H9 (cell line): ENCODE measurements around the gene SMARCD3. TPM values are rescaled to one million over a fixed set of nuclear protein-coding genes. Genes with fewer than 3 reads are reported as not detected.

ENCODE experiments used
- DNase-seq: peaks from one replicate; pipeline ENCODE4 v3.0.0-alpha.2; 2017
- H2AFZ ChIP-seq: one replicate; pipeline ENCODE4 v1.6.1; 2013; ENCODE audit warnings: mild to moderate bottlenecking, low read length, control low read depth, moderate library complexity
- H2AK5ac ChIP-seq: 2 replicates; pipeline ENCODE4 v1.6.1; 2013; ENCODE audit warnings: low read length, control low read depth, mixed read lengths; ENCODE audit not compliant: insufficient read length
- H2BK120ac ChIP-seq: one replicate; pipeline ENCODE4 v1.6.1; 2013; ENCODE audit warnings: low read depth, mild to moderate bottlenecking, low read length, control low read depth, inconsistent platforms; ENCODE audit not compliant: poor library complexity, severe bottlenecking
- H2BK12ac ChIP-seq: 2 replicates; pipeline ENCODE4 v1.6.1; 2013; ENCODE audit warnings: low read length, control low read depth, mixed read lengths, low read depth; ENCODE audit not compliant: insufficient read length
- H2BK15ac ChIP-seq: 2 replicates; pipeline ENCODE4 v1.6.1; 2013; ENCODE audit warnings: low read depth, low read length, control low read depth
- H2BK20ac ChIP-seq: one replicate; pipeline ENCODE4 v1.6.1; 2013; ENCODE audit warnings: low read depth, mild to moderate bottlenecking, low read length, control low read depth, inconsistent platforms; ENCODE audit not compliant: poor library complexity, severe bottlenecking
- H2BK5ac ChIP-seq: 2 replicates; pipeline ENCODE4 v1.6.1; 2013; ENCODE audit warnings: low read length, control low read depth, mixed read lengths; ENCODE audit not compliant: insufficient read length
- H3K14ac ChIP-seq: 2 replicates; pipeline ENCODE4 v1.6.1; 2013; ENCODE audit warnings: low read length, control low read depth; ENCODE audit not compliant: insufficient read depth
- H3K18ac ChIP-seq: 2 replicates; pipeline ENCODE4 v1.6.1; 2013; ENCODE audit warnings: low read depth, mild to moderate bottlenecking, mixed read lengths, low read length, control low read depth; ENCODE audit not compliant: insufficient read length
- H3K23ac ChIP-seq: 2 replicates; pipeline ENCODE4 v1.6.1; 2013; ENCODE audit warnings: low read length, control low read depth, mixed read lengths, low read depth; ENCODE audit not compliant: insufficient read length
- H3K23me2 ChIP-seq: 2 replicates; pipeline ENCODE4 v1.6.1; 2013; ENCODE audit warnings: low read depth, mild to moderate bottlenecking, mixed read lengths, low read length, control low read depth; ENCODE audit not compliant: insufficient read length, poor library complexity, severe bottlenecking
- H3K27ac ChIP-seq: 2 replicates; pipeline ENCODE4 v1.5.1; 2013; ENCODE audit warnings: low read length, control low read depth, mixed read lengths, low read depth; ENCODE audit not compliant: insufficient read length
- H3K27me3 ChIP-seq: 2 replicates; pipeline ENCODE4 v1.6.1; 2013; ENCODE audit warnings: low read length, control low read depth, inconsistent platforms; ENCODE audit not compliant: insufficient read depth
- H3K4ac ChIP-seq: 2 replicates; pipeline ENCODE4 v1.6.1; 2013; ENCODE audit warnings: low read depth, mild to moderate bottlenecking, control low read depth, inconsistent platforms, low read length, moderate library complexity
- H3K4me1 ChIP-seq: 2 replicates; pipeline ENCODE4 v1.6.1; 2013; ENCODE audit warnings: low read length, control low read depth, inconsistent platforms; ENCODE audit not compliant: insufficient read depth
- H3K4me2 ChIP-seq: 2 replicates; pipeline ENCODE4 v1.6.1; 2013; ENCODE audit warnings: low read length, control low read depth, mixed read lengths; ENCODE audit not compliant: insufficient read length, insufficient read depth
- H3K56ac ChIP-seq: 2 replicates; pipeline ENCODE4 v1.6.1; 2013; ENCODE audit warnings: low read depth, mild to moderate bottlenecking, mixed read lengths, low read length, control low read depth; ENCODE audit not compliant: insufficient read length
- H3K79me1 ChIP-seq: 2 replicates; pipeline ENCODE4 v1.6.1; 2013; ENCODE audit warnings: low read depth, mild to moderate bottlenecking, moderate library complexity, low read length, control low read depth, inconsistent platforms; ENCODE audit not compliant: insufficient read depth, poor library complexity, severe bottlenecking
- H3K79me2 ChIP-seq: 2 replicates; pipeline ENCODE4 v1.6.1; 2013; ENCODE audit warnings: low read length, control low read depth, inconsistent platforms; ENCODE audit not compliant: insufficient read depth
- H3K9ac ChIP-seq: 2 replicates; pipeline ENCODE4 v1.6.1; 2013; ENCODE audit warnings: low read length, control low read depth, mixed read lengths; ENCODE audit not compliant: insufficient read length; ENCODE audit errors: extremely low read depth
- H3K9me3 ChIP-seq: one replicate; pipeline ENCODE4 v1.6.1; 2013; ENCODE audit warnings: low read depth, low read length, inconsistent platforms; ENCODE audit not compliant: control insufficient read depth
- H3T11ph ChIP-seq: one replicate; pipeline ENCODE4 v1.6.1; 2013; ENCODE audit warnings: mild to moderate bottlenecking, low read length, control low read depth, inconsistent platforms
- H4K20me1 ChIP-seq: one replicate; pipeline ENCODE4 v1.6.1; 2013; ENCODE audit not compliant: control insufficient read depth, insufficient read length, insufficient read depth
- H4K5ac ChIP-seq: 2 replicates; pipeline ENCODE4 v1.6.1; 2013; ENCODE audit warnings: low read depth, mild to moderate bottlenecking, mixed read lengths, low read length, control low read depth; ENCODE audit not compliant: insufficient read length
- H4K8ac ChIP-seq: replicated peaks from 2 replicates; pipeline ENCODE4 v1.6.1; 2013; ENCODE audit warnings: low read length, control low read depth, mixed read lengths, low read depth; ENCODE audit not compliant: insufficient read length
- H4K91ac ChIP-seq: 2 replicates; pipeline ENCODE4 v1.6.1; 2013; ENCODE audit warnings: low read depth, mild to moderate bottlenecking, moderate library complexity, mixed read lengths, low read length, control low read depth; ENCODE audit not compliant: insufficient read length
- H3K27ac Mint-ChIP-seq, 3 experiments: 2 replicates in 2 of 3; 3 replicates in 1 of 3; pipeline ENCODE4 v1.8.0; 2020 to 2021; ENCODE audit warnings: mixed read lengths in 3 of 3, mild to moderate bottlenecking in 1 of 3, moderate library complexity in 1 of 3
- H3K27me3 Mint-ChIP-seq: 2 replicates; pipeline ENCODE4 v1.8.0; 2021; ENCODE audit warnings: low read depth, mild to moderate bottlenecking, moderate library complexity, mixed read lengths
- H3K36me3 Mint-ChIP-seq, 3 experiments: 2 replicates in 2 of 3; 3 replicates in 1 of 3; pipeline ENCODE4 v1.8.0; 2020 to 2021; ENCODE audit warnings: low read depth in 3 of 3, mixed read lengths in 3 of 3; ENCODE audit not compliant: insufficient read depth in 1 of 3
- H3K4me1 Mint-ChIP-seq, 2 experiments: 2 replicates each; pipeline ENCODE4 v1.8.0; 2020; ENCODE audit warnings: mixed read lengths in 2 of 2
- H3K4me3 Mint-ChIP-seq, 2 experiments: 2 replicates in 1 of 2; 3 replicates in 1 of 2; pipeline ENCODE4 v1.8.0; 2020 to 2021; ENCODE audit warnings: mild to moderate bottlenecking in 2 of 2, mixed read lengths in 2 of 2, moderate library complexity in 1 of 2
- H3K9me3 Mint-ChIP-seq, 2 experiments: 2 replicates in 1 of 2; 3 replicates in 1 of 2; pipeline ENCODE4 v1.8.0; 2020; ENCODE audit warnings: mild to moderate bottlenecking in 2 of 2, mixed read lengths in 2 of 2, moderate library complexity in 1 of 2
- WGBS: extraction: QIAGEN DNeasy Blood & Tissue Kit; methylation state at CpG from one replicate; pipeline ENCODE4 v1.1.7; 2013; ENCODE audit warnings: missing lambda C conversion rate, low lambda C conversion rate, mixed read lengths; ENCODE audit not compliant: insufficient read length; ENCODE audit errors: extremely low coverage; 5-methylcytosine and 5-hydroxymethylcytosine counted together
- total RNA-seq: library from RNA; stranded (reverse); gene quantifications from 2 replicates; pipeline ENCODE4 v1.2.1, GENCODE V29; 2021
- TF ChIP-seq, protein P1 (sequence below): fragments of 200-600 bp; sonication (generic); conservative IDR thresholded peaks from 3 replicates; pipeline ENCODE4 v1.8.0; 2021; ENCODE audit warnings: antibody characterized with exemption, mild to moderate bottlenecking

SMARCD3 gene
- total RNA-seq, 1 experiment from 2014 or later, result 5.0 TPM

DNA sequence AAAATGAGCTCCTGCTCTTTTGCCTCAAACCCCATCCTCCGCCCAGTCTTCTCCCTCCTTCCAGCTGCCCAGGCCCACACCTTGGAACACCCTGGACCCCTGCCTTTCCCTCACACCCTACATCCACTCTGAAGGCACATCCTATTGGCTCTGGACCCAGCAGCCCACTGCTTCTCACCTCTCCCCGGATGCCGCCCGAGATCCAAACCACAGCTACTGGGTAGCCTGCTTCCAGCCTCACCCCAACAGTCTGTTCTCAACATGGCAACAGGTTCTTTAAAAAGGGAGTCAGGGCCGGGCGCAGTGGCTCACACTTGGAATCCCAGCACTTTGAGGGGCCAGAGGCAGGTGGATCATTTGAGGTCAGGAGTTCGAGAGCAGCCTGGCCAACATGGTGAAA is 9.5 kb upstream of the SMARCD3 start:
- Mint-ChIP-seq H3K4me3 (no peak overlapping the region), H3K27me3 (peaks cover 90% of the 10 kb centered on the region), H3K36me3 (no peaks in the 10 kb centered on the region; a peak in 1 of 7 replicates), H3K9me3 (no peaks in the 10 kb centered on the region; a peak in 1 of 5 replicates), H3K4me1 (peaks cover 9 to 27% of the 10 kb centered on the region in 2 experiments), H3K27ac (no peak overlapping the region; a peak in 1 of 7 replicates)
- Histone ChIP-seq H3K4ac (no peak overlapping the region), H2AK5ac (no peak overlapping the region), H4K20me1 (no peaks in the 10 kb centered on the region), H3K4me1 (peaks cover 3% of the 10 kb centered on the region; the same call in 1 of the 2 replicates), H2BK120ac (no peak overlapping the region), H3K79me1 (no peaks in the 10 kb centered on the region), H3K9ac (no peak overlapping the region), H4K8ac (no peak overlapping the region), H2AFZ (no peak overlapping the region), H4K5ac (no peak overlapping the region), H3K23ac (no peak overlapping the region), H3K18ac (no peak overlapping the region), H3K9me3 (no peaks in the 10 kb centered on the region), H3K14ac (no peak overlapping the region), H3T11ph (no peak overlapping the region), H3K56ac (no peak overlapping the region), H2BK15ac (no peak overlapping the region), H2BK20ac (no peak overlapping the region), H3K4me2 (no peak overlapping the region), H2BK12ac (no peak overlapping the region), H3K27me3 (no peaks in the 10 kb centered on the region; the same call in 1 of the 2 replicates), H4K91ac (no peak overlapping the region), H3K23me2 (peaks cover under 1% of the 10 kb centered on the region), H3K27ac (no peak overlapping the region), H2BK5ac (no peak overlapping the region), H3K79me2 (no peaks in the 10 kb centered on the region)
- TF ChIP-seq, protein P1, sequence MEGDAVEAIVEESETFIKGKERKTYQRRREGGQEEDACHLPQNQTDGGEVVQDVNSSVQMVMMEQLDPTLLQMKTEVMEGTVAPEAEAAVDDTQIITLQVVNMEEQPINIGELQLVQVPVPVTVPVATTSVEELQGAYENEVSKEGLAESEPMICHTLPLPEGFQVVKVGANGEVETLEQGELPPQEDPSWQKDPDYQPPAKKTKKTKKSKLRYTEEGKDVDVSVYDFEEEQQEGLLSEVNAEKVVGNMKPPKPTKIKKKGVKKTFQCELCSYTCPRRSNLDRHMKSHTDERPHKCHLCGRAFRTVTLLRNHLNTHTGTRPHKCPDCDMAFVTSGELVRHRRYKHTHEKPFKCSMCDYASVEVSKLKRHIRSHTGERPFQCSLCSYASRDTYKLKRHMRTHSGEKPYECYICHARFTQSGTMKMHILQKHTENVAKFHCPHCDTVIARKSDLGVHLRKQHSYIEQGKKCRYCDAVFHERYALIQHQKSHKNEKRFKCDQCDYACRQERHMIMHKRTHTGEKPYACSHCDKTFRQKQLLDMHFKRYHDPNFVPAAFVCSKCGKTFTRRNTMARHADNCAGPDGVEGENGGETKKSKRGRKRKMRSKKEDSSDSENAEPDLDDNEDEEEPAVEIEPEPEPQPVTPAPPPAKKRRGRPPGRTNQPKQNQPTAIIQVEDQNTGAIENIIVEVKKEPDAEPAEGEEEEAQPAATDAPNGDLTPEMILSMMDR, result no peak
- no peak for DNase-seq
- no CpG with 5 or more reads among the region's 7 CpGs for WGBS
